Brain microvascular endothelial cell (primary cell): ENCODE measurements around the gene PTGER2.
A peak's percentile ranks its signal among the peaks of the same experiment; 100 is the strongest.

ENCODE experiments used
- DNase-seq: peaks from one replicate; pipeline ENCODE4 v3.0.0-alpha.2; 2020
- H3K27ac ChIP-seq: fragments of 250-450 bp; sonication (Bioruptor Pico); 2 replicates; pipeline ENCODE4 v1.5.1; 2020; ENCODE audit warnings: mild to moderate bottlenecking, moderate library complexity
- H3K27me3 ChIP-seq: fragments of 250-450 bp; sonication (Bioruptor Pico); replicated peaks from 2 replicates; pipeline ENCODE4 v1.5.1; 2020; ENCODE audit warnings: mild to moderate bottlenecking
- H3K36me3 ChIP-seq: fragments of 250-450 bp; sonication (Bioruptor Pico); replicated peaks from 2 replicates; pipeline ENCODE4 v1.5.1; 2020; ENCODE audit warnings: mild to moderate bottlenecking
- H3K4me3 ChIP-seq: 2 replicates; pipeline ENCODE4 v1.5.1; 2011; ENCODE audit warnings: low read depth, mild to moderate bottlenecking, control low read depth, low read length, moderate library complexity
- CTCF ChIP-seq: IDR thresholded peaks from 2 replicates; pipeline ENCODE4 v1.5.1; 2011; ENCODE audit warnings: low read depth, mild to moderate bottlenecking, moderate library complexity, low read length, control low read depth, inconsistent platforms; ENCODE audit errors: missing control alignments
- in situ Hi-C: cut with HindIII; loops from 2 replicates; pipeline ENCODE4 v1.10.0; 2017; ENCODE audit warnings: low sequenced_read_pairs, low pct_ligation_motif_present

The PTGER2 gene

DNA sequence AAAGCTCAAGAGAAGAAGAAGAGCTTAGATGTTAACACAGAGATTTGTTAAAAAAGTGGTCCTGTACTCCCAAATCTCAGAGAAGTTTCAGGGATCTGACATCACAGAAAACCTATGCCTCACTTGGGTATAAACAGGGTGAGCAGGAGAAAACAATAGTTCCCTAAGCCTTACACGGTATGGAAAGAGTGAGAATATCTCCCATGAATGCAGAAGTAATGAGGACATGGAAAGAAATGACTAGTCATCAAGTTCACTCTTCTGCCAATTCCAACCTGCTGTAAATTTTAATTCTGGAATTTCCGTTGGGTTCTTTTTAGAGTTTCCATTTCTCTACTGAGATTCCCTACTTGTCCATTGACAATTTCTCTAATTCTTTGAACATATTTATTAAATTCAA is 6.2 kb upstream of the PTGER2 start:
- no peaks in the 10 kb centered on the region for H3K27me3 ChIP-seq
- H3K27ac ChIP-seq: no peak overlapping the region
- H3K4me3 ChIP-seq: no peak overlapping the region
- no peaks in the 10 kb centered on the region for H3K36me3 ChIP-seq
- DNase-seq: no peak
- no peak for TF ChIP-seq CTCF
- in situ Hi-C loops: no loop called here

- no peaks in the 10 kb centered on the region for H3K36me3 ChIP-seq
- DNase-seq: no peak
- in situ Hi-C loops: no loop called here
- H3K4me3 ChIP-seq: no peak overlapping the region
- no peak overlapping the region for H3K27ac ChIP-seq
- TF ChIP-seq CTCF: no peak
- no peaks in the 10 kb centered on the region for H3K27me3 ChIP-seq
These were observed 3.6 kb upstream of the PTGER2 start for GRCh38 chr14:52310541-52310940.

- H3K27me3 ChIP-seq: no peaks in the 10 kb centered on the region
These were observed 1.2 kb upstream of the PTGER2 start for GRCh38 chr14:52312931-52313355.

DNA sequence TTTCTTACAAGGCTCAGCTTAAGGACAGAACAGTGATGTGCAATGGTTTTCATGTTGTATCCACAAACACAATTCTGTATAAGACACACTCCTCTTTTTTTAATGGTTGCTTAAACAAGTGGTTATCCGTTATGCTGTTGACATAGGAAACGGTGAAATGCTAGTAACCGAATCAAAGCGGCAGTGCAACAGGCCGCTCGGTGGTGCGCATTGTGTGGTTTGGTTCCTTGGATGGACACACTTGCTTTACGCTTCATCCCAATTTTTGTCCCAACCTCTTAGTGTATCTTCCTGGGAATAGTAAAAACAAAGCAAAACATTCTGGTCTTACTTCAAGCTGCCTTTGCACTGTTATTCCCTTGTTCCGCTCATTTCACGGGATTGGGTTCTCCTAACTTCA is 650 bp upstream of the PTGER2 start:
- Histone ChIP-seq H3K4me3 (peak overlapping the region; percentile 89), H3K27ac (peak overlapping the region; percentile 6), H3K27me3 (no peaks in the 10 kb centered on the region), H3K36me3 (no peaks in the 10 kb centered on the region)
- in situ Hi-C loops: no loop called here
- no peak for TF ChIP-seq CTCF
- DNase-seq: no peak

More at GRCh38 chr14:52312931-52313355, 1.2 kb upstream of the PTGER2 start:
- H3K4me3 ChIP-seq: no peak overlapping the region
- in situ Hi-C loops: no loop called here
- no peak for TF ChIP-seq CTCF
- H3K36me3 ChIP-seq: no peaks in the 10 kb centered on the region
- H3K27ac ChIP-seq: no peak overlapping the region
- DNase-seq: no peak

GRCh38 chr14:52314595-52315354 is 663 bp downstream of the PTGER2 start:
- H3K27ac ChIP-seq: no peak overlapping the region
- peak; percentile 8 for TF ChIP-seq CTCF
- no peaks in the 10 kb centered on the region for H3K36me3 ChIP-seq
- H3K4me3 ChIP-seq: peak overlapping the region; percentile 89
- peak; percentile 14 for DNase-seq
- in situ Hi-C loops: no loop called here
- no peaks in the 10 kb centered on the region for H3K27me3 ChIP-seq

DNA sequence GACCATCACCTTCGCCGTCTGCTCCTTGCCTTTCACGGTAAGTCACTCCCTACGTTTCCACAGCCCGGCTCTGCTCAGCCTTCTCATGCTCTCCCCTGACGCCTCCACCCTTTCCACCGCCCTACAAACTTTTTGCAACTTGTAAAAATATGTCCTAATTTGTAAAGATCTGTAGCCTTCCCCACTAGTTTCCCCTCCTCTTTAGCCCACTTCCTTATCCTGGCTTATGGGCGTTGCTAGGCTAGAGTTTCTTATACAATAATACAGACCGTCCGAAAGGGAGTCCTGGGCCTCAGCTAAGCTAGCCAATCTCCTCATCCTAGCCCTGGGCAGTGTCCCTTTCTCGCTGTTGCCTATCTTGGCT is 1.2 kb downstream of the PTGER2 start:
- DNase-seq: no peak
- Histone ChIP-seq H3K27me3 (no peaks in the 10 kb centered on the region), H3K4me3 (peak overlapping the region; percentile 89), H3K27ac (no peak overlapping the region), H3K36me3 (no peaks in the 10 kb centered on the region)
- in situ Hi-C loops: no loop called here
- TF ChIP-seq CTCF: no peak
